HG02973 (cell line): ENCODE results near the gene RHOT1.
A peak's percentile ranks its signal among the peaks of the same experiment; 100 is the strongest.
"Not testable (repeated sequence)": the region's sequence is repeated elsewhere in the genome, so short reads cannot be mapped to it uniquely, and the experiment has no call there.

Experiments
- ATAC-seq: cut with Tn5 transposase; IDR thresholded peaks from one replicate; pipeline ENCODE4 v1.9.1; 2021; ENCODE audit warnings: moderate library complexity; ENCODE audit not compliant: unreplicated experiment

Gene RHOT1

DNA sequence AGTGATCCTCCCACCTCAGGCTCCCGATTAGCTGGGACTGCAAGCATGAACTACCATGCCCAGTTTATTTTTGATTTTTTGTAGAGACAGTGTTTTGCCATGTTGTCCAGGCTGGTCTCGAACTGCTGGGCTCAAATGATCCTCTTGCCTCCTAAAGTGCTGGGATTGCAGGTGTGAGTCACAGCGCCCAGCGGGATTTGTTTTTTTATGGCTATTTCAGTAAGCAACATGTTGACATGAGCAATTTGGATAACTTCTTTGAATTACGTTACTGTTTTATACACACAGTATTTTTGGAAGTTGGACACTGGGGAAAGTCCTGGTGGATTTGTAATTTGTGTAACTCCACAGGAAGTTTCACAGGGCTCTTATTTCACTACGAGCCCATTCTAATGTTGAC, 18.5 kb upstream of the RHOT1 start:
- ATAC-seq = no peak

DNA sequence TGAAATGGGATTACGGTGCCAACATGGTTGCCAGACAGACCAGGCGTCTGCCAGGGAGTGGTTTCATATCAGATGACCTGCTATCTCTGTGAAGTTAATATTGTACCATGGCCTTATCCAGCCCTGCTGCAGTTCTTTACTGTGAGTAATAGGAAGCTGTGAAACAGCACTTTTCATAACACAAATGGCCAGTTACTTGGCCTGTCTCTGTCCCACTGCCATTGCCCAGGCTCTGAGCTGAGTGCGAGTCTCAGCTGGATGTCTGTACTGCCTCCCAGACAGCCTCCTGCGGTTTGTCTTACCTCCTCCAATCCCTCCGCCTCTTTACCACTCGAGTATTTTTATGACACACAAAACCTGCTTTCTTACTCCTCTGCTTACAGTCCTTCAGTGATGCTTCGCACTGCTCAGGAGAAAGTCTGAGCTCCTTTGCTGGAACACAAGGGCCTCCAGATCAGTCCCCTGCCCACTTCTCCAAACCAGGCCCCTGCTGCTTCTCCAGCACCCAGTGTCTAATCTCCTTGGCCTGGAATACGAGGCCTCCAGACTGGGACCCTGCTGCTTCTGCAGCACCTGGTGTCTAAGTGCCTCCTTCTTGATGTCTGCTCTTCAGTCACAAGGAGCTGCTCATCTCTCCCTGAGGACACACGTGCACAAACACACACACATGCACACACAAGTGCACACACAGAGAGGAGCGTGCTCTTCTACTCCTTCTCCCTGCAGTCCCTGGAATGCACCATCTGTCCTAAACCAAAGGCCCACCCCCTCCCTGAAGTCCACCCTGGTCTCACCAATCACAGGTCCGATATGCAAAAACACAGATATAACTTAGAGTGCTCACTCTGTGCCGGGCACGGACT, 17.1 kb upstream of the RHOT1 start:
- ATAC-seq = no peak

DNA sequence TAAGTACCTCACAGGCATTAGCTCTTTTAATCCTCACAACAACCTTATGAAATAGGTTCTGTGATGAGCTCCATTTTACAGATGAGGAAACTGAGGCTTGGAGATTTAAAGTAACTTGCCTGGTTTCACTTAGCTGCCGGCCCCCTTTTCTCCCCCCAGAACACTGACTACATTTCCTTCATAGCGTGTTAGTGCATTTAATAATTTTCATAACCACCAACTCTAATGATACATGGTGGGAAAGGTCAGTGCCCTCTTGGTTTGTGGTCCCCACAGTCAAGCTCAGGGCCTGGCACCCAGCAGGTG, 16.5 kb upstream of the RHOT1 start:
- no peak for ATAC-seq

DNA sequence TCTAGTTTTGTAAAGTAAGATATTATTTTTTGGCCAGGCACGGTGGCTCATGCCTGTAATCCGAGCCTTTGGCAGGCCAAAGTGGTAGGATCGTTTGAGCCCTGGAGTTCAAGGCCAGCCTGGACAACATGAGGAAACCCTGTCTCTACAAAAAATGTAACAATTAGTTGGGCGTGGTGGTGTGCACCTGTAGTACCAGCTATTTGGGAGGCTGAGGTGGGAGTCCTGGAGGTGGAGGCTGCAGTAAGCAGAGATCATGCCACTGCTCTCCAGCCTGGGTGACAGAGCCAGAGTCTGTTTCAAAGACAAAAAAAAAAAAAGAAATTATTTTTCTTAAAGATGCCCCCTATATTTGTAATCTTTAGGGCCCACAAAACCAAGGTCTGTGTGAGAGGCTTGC, 16.0 kb upstream of the RHOT1 start:
- ATAC-seq = no peak

DNA sequence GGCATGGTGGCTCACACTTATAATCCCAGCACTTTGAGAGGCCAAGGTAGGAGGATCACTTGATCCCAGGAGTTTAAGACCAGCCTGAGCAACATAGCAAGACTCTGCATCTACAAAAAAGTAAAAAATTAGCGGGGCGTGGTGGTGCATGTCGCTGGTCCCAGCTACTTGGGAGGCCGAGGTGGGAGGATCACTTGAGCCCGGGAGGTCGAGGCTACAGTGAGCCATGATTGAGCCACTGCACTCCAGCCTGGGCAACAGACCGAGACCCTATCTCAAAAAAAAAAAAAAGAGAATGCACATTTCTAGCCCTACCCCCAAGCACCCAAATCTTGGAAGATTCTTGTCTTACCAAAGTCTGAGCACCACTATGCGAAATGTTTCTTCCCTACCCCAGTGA, 15.6 kb upstream of the RHOT1 start:
- no peak for ATAC-seq

DNA sequence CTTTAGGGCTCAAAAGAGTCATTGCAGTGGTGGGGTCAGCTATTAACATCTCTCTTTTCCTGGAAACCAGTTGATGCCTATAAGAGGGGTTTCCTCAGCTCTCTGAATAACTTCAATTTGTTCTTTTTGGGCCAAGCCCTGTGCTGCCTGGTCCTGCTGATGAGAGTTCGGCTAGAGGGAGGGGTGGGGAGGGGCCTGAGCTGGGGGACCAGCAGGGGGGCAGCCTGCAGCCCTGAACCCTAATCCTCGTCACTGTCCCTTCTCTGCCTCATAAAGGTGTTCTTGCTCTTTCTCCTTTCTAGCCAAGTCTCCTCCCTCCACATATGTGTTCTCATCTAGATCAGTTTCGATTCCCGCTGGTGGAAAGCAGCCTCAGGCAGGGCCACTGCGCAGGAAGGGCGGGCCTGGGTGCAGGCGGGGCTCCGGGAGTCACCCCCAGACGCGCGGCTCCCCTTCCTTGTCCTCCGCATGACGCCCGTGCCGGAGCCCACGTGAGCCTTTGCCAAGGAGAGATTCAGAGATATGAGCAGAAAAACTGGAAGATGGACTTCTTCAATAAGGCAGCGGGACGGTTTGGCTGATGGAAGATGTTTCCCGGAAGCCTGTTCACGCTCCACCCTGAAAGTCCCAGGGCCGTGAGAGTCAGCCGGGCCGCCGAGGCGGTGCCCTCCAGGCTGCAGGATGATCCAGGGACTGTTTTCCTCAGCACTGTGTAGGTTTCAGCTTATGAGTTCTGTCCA, 15.0 kb upstream of the RHOT1 start:
- peak; percentile 77 for ATAC-seq

DNA sequence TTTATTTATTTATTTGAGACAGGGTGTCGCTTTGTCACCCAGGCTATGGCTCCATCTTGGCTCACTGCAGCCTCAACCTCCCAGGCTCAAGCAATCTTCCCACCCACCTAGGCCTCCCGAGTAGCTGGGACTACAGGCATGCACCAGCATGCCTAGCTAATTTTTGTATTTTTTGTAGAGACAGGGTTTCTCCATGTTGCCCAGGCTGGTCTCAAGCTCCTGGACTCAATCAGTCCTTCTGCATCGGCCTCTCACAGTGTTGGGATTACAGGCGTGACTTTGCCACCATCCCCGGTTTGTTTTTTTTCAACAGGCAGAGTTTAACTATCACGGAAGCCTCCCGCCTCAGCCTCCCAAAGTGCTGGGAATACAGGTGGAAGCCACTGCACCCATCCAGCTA, 13.8 kb upstream of the RHOT1 start:
- ATAC-seq = not testable (repeated sequence)

DNA sequence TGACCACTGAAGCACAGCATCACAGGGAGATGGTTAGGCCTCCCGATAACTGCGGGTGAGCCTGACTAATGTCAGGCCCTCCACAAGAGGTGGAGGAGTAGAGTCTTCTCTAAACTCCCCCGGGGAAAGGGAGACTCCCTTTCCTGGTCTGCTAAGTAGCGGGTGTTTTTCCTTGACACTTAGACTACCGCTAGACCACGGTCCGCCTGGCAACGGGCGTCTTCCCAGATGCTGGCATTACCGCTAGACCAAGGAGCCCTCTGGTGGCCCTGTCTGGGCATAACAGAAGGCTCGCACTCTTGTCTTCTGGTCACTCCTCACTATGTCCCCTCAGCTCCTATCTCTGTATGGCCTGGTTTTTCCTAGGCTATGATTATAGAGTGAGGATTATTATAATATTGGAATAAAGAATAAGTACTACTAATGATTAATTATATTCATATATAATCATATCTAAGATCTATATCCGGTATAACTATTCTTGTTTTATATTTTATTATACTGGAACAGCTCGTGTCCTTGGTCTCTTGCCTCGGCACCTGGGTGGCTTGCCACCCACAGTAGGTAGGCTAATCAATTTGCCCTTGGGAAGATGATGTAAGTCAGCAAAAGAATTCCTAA, 6.7 kb upstream of the RHOT1 start:
- not testable (repeated sequence) for ATAC-seq

DNA sequence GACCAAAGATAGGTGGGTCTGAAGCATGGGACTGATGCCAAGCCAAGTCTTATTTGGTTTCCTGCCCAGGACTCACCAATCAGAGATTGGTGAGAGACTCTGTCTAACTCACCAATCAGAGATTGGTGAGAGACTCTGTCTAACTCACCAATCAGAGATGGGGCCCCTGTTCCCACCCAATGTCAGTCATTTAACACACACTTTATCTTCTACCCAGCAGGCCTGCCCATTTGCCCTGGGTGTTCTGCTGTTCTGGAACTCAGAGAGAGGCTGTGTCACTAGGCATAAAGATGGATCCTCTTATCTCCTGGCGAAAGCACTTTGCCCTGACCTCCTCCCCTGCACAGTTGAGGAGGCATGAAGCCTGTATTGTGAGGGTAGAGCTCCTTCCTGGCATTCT, 5.4 kb upstream of the RHOT1 start:
- no peak for ATAC-seq

DNA sequence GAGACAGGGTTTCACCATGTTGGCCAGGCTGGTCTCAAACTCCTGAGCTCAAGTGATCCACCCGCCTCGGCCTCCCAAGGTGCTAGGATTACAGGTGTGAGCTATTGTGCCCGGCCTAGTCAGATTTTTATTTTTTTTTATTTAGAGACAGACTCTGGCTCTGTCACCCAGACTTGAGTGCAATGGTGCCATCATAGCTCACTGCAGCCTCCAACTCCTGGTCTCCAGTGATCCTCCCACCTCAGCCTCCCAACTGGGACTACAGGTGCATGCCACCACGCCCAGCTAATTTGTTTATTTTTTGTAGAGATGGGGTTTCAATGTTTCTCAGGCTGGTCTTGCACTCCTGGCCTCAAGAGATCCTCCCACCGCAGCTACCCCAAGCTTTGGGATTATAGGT, 2.8 kb upstream of the RHOT1 start:
- ATAC-seq = not testable (repeated sequence)

DNA sequence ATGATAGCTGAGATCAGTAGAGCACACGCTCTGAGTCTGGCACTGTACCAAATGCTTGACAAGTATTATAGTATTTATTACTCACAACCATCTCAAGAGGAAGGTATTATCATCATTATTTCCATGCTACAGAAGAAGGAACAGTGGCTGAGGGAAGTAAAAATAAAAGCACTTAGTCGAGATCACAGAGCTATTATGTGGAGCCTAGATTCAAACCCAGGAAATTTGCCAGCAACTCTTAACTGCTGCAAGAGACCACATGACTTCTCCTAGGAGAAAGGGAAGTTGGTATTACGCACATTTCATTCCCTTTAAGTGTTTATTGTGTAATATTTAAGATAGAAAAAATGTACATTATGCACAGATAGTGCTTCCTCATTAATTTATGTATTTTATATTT, 1.0 kb upstream of the RHOT1 start:
- ATAC-seq = no peak

DNA sequence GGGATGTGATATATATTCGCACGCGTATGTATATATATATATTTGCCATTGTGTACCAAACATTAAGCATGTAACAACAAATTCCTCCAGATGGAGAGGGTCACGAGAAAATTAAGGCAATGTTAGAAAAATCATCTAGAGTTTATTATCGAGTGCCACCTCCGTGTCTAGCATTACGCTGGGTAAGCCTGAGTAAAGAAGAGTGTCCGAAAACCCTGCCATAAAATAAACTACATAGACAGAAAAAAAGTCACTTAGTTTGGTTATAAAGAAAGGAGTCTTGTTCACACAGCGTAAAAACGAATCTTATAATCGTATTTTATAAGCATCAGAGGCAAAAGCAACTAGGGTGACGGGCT, 644 bp upstream of the RHOT1 start:
- ATAC-seq = no peak

DNA sequence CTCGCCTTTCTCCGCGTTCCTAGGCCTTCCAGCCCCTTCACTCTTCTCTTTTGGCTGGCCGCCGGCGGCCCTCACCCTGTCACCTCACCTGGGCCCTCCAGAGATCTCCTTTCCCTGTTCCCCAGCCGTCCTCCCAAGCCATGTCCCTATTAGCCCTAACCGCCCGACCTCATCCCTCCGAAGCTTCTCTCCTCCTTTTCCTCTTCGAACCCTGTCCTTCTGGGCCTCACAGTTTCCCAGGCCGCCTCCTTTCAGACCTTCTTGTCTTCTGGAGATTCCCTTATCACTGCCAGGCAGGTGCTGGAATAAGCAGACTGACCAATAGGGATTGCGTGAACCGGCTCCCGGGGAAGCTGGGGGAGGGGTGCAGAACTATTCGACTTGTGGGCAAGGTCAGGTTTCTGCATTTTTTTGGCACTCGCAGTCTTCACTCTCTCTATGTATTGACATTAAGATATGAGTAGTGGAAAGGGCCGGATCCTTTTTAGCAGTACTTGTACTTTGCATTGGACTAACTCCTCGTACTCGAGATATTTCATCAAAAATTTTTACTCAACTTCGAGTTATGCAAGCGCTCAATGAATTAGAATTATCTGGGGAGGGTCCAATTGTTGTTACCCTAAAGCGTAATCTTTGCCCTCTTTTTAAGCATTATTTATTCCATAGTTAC, 690 bp downstream of the RHOT1 start:
- ATAC-seq = no peak

DNA sequence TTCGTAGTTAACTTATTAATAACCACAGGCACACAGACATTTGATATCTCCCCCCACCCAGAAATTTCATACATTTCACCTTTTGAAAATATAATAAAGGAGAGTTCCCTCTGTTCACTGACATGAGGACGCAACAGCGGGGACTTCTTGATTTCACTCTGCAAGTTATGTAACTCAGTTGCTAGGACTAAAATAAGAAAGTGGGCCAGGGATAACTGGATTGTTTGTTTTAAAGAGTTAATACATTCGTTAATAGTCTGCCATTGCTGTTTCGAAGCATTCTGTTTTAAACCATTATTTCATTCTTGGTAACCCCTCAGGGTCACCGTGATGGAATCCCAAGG, 1.2 kb downstream of the RHOT1 start:
- no peak for ATAC-seq

DNA sequence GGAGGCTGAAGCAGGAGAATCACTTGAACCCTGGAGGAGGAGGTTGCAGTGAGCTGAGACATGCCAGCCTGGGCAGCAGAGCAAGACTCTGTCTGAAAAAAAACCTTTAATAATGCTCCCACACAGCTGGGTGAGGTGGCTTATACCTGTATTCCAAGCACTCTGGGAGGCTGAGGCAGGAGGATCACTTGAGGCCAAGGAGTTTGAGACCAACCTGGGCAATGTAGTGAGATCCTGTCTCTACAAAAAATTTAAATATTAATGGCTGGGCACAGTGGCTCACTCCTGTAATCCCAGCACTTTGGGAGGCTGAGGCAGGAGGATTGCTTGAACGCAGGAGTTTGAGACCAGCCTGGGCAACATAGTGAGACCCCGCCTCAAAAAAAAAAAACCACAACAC, 2.1 kb downstream of the RHOT1 start:
- not testable (repeated sequence) for ATAC-seq

DNA sequence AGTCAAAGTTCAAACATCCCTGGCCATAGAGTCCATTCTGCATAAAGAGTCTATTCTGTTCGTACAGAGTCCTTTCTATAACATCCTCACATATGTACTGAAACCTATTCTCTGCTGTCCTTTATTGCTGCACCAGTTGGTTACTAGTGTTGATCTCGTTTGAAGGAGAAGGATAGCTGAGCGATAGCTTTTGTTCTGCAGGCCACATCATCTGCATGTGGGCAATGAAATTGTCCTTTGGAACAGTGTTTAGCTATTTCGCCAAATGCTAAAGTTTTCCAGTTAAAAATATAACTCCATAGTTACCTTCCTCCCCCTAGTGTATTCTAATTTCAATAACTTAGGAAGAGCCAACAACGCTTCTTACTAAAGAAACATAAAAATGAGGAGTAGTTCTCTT, 6.0 kb downstream of the RHOT1 start:
- ATAC-seq = no peak

DNA sequence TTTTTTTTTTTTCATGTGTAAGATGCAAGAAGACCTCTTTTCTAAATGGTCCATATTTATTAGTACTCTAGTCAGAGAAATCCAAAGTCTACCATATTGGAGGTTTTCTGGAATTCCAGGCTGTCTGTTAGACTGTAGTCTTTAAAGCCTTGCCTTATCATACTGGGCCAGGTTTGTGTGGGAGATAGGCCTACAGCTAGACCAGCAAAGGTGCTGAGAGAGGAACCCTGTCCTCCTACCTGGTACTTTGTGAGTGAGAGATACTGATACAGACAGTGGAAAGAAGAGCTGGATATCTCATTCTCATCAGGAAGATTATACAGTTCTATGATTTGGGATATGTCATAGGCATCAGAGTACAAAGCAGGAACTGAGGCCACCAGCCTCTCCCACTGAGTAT, 8.1 kb downstream of the RHOT1 start:
- no peak for ATAC-seq

DNA sequence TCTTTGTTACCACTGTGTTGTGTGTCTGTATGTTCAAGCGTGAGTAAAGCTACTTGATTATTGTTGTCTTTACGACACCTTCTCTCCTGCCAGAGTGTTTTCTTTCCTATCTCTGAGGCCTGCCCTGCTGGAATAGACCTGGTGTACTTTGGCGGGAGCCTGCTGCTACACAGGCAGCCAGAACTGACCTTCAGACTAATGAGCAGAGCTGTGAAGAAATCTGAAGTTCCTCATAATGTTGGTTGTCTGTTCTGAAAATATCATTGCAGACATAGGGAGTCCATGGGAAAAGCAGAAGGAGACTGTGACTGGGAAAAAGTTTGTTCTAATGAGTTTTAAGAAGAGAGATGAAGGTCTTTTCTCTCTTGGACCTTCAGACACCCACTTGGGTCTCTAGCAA, 9.8 kb downstream of the RHOT1 start:
- ATAC-seq = no peak

DNA sequence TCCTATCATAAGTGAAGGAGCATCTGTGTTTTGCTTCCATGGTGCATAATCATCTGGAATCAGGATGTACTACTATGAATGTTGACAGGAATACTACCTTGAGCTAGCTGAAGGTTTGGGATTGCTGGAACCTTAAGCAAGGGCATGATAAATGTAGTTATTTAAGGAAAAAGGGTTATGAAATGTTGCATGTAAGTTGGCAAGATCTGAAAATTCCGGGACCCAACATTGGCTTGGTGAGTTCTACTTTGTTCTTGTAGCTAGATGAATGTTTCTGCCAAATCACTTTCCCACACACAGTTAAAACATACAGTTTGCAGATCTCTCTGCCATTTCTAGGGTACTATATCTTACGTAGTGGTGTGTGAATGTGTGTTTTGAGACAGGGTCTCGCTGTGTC, 13.6 kb downstream of the RHOT1 start:
- ATAC-seq = no peak

DNA sequence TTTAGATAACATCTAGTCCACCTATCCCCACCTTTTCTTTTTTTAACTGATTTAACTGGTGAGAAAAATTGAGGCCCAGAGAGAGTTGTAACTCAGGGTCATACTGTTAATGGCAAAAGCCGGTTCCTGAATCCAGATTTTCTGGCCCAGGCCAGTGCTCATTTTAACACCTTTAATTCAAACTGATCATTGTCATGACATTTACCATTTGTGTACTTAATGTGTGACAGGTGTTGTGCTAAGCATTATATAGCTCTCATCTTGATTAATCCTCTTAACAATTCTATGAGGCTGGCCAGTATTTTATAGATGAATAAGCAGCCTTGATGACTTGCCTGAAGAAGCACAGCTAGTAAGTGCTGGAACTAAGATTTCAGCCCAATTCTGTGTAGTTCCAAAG, 14.4 kb downstream of the RHOT1 start:
- no peak for ATAC-seq

DNA sequence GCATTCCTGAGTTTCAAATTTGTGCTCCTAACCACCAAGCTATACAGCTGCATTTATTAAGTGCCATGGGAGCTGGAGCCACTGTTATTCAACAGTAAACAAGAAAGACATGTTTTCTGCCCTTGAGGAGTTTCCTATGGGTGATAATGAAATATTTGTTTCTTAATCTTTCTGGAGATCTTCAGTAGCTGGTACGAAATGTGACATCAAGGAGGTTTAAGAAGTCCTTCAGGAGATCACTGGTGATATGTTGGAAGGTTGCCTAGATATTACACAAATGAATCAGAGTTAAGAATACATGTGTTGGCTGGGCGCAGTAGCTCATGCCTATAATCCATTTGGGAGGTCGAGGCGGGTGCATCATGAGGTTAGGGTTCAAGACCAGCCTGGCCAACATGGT, 14.9 kb downstream of the RHOT1 start:
- ATAC-seq = no peak
